Naive thymus-derived CD4-positive, alpha-beta T cell (primary cell): Measurements from ENCODE around the gene PDE9A. TPM values are rescaled to one million over a fixed set of nuclear protein-coding genes. Genes with fewer than 3 reads are reported as not detected.

Experiments
- ATAC-seq: fragments of 150-1000 bp; cut with Tn5 transposase; 2 replicates; pipeline ENCODE4 v1.10.0; 2021; ENCODE audit warnings: mild to moderate bottlenecking, moderate library complexity
- CTCF ChIA-PET: fragments of 350-600 bp; sonication (Branson Sonifier 250); formaldehyde crosslinking; loops from one replicate; lab custom pipeline; 2021; ENCODE audit warnings: antibody characterized with exemption; lab: Charles Lee
- POLR2A ChIA-PET: fragments of 350-600 bp; sonication (Branson Sonifier 250); formaldehyde crosslinking; loops from one replicate; lab custom pipeline; 2021; ENCODE audit warnings: antibody characterized with exemption, inconsistent platforms; lab: Charles Lee
- DNase-seq, 9 donors: peaks; one replicate each; pipeline versions ENCODE4 v3.0.0 to v3.0.0-alpha.2; 2020 to 2022; ENCODE audit warnings: mixed read lengths in 1 of 9
- H3K27ac ChIP-seq: one replicate; pipeline ENCODE4 v1.7.0; 2013; ENCODE audit warnings: mild to moderate bottlenecking, low read depth, low read length, moderate library complexity
- H3K27me3 ChIP-seq, 2 donors: one replicate each; pipeline ENCODE4 v1.7.0; 2013; ENCODE audit warnings: low read length in 2 of 2, mild to moderate bottlenecking in 2 of 2, moderate library complexity in 2 of 2; ENCODE audit not compliant: control insufficient read depth in 2 of 2, insufficient read depth in 2 of 2
- H3K36me3 ChIP-seq, 3 experiments: 1 replicate in 2 of 3; 2 replicates in 1 of 3; pipeline ENCODE4 v1.7.0; 2013; ENCODE audit warnings: low read length in 3 of 3, mild to moderate bottlenecking in 3 of 3, moderate library complexity in 1 of 3; ENCODE audit not compliant: insufficient read depth in 3 of 3, control insufficient read depth in 2 of 3
- H3K4me1 ChIP-seq, 2 donors: one replicate each; pipeline ENCODE4 v1.7.0; 2013; ENCODE audit warnings: low read length in 2 of 2, mild to moderate bottlenecking in 2 of 2, moderate library complexity in 1 of 2; ENCODE audit not compliant: control insufficient read depth in 2 of 2, insufficient read depth in 2 of 2
- H3K4me3 ChIP-seq: 2 replicates; pipeline ENCODE4 v1.7.0; 2013; ENCODE audit warnings: mild to moderate bottlenecking, low read length
- H3K9me3 ChIP-seq, 3 experiments: 1 replicate in 2 of 3; 2 replicates in 1 of 3; pipeline ENCODE4 v1.7.0; 2013; ENCODE audit warnings: low read length in 3 of 3; ENCODE audit not compliant: control insufficient read depth in 2 of 3
- H3K27ac Mint-ChIP-seq, 9 donors: one replicate each; pipeline ENCODE4 v1.8.0; 2020 to 2022; ENCODE audit warnings: mixed read lengths in 9 of 9, mild to moderate bottlenecking in 8 of 9, moderate library complexity in 5 of 9, inconsistent platforms in 2 of 9
- H3K27me3 Mint-ChIP-seq, 5 donors: one replicate each; pipeline ENCODE4 v1.8.0; 2021 to 2022; ENCODE audit warnings: mixed read lengths in 5 of 5, mild to moderate bottlenecking in 1 of 5
- H3K36me3 Mint-ChIP-seq, 5 donors: one replicate each; pipeline ENCODE4 v1.8.0; 2020 to 2022; ENCODE audit warnings: mixed read lengths in 5 of 5, mild to moderate bottlenecking in 3 of 5, inconsistent platforms in 1 of 5
- H3K4me1 Mint-ChIP-seq, 7 donors: one replicate each; pipeline ENCODE4 v1.8.0; 2020 to 2022; ENCODE audit warnings: mixed read lengths in 7 of 7, mild to moderate bottlenecking in 3 of 7, inconsistent platforms in 1 of 7
- H3K4me3 Mint-ChIP-seq, 10 donors: one replicate each; pipeline ENCODE4 v1.8.0; 2020 to 2022; ENCODE audit warnings: mild to moderate bottlenecking in 10 of 10, mixed read lengths in 10 of 10, moderate library complexity in 6 of 10, inconsistent platforms in 2 of 10
- H3K9me3 Mint-ChIP-seq, 11 donors: one replicate each; pipeline ENCODE4 v1.8.0; 2020 to 2022; ENCODE audit warnings: mixed read lengths in 11 of 11, mild to moderate bottlenecking in 4 of 11, inconsistent platforms in 1 of 11, moderate library complexity in 1 of 11
- intact Hi-C, 2 donors: fragments of 100-400 bp; cut with micrococcal nuclease; formaldehyde crosslinking; loops; one replicate each; pipeline ENCODE4 v1.15.1; 2023
- polyA plus RNA-seq, 2 donors: library from polyadenylated mRNA; unstranded; fragments of 300-500 nt; fragmentation: Illumina TruSeq; gene quantifications; one replicate each; pipeline ENCODE4 v1.2.3, GENCODE V29; 2021
- total RNA-seq, 6 experiments: library from RNA in 5 of 6; stranded (reverse) in 5 of 6; gene quantifications; 1 replicate in 5 of 6; 2 replicates in 1 of 6; pipeline ENCODE4 v1.2.3 and lab custom pipeline; 2021 to 2026

Gene PDE9A
- total and polyA plus RNA-seq, 7 experiments from 2014 or later = 5.9 to 18.4 (median 14.7) TPM

DNA sequence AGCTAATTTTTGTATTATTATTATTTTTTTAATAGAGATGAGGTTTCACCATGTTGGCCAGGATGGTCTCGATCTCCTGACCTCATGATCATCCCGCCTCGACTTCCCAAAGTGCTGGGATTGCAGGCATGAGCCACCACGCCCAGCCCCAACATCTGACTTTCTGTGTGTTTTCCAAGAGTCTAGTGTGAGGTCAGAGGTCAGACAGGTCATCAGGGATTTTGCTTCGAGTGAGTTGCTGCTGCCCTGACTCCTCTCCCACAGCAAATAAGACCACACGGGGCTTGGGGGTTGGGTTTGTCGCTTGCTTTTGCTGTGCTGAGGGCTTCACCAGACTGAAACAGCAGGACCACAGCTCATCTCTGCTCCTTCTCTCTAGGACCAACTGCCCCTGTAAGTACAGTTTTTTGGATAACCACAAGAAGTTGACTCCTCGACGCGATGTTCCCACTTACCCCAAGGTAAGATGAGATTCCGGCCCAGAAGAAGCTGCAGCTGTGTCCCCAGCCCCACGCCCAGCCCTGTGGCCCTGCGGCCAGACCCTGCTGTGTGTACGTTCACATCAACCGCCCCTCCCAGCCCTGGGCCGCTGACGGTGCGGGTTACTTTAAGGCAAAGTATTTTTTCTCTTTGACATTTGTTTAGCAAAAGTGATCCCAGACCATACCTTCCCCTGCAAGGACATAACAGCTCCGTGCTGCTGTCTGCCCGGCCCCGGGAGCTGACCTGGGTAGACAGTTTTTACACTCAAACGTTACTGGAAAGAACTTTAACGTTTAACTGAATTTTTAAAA is 97.5 kb downstream of the PDE9A start:
- H3K27me3 Mint-ChIP-seq = no peaks in the 10 kb centered on the region
- ChIA-PET CTCF (no interaction called here), POLR2A (interaction anchor here (0.6 kb wide), 1 partner anchor 972 kb away, joined by 3 read pairs; no protein-coding TSS in a partner anchor)
- H3K27me3 ChIP-seq = no peaks in the 10 kb centered on the region
- ATAC-seq = no peak
- H3K9me3 Mint-ChIP-seq = no peaks in the 10 kb centered on the region
- H3K9me3 ChIP-seq = no peaks in the 10 kb centered on the region
- peaks cover 17 to 31% (median 29%) of the 10 kb centered on the region in 7 donors for H3K4me1 Mint-ChIP-seq
- intact Hi-C loops = no loop called here
- no peak overlapping the region for H3K27ac ChIP-seq
- no peak for DNase-seq
- H3K4me1 ChIP-seq = peaks cover 19 to 22% of the 10 kb centered on the region in 2 donors
- H3K36me3 ChIP-seq = peaks cover 0 to 17% (median 0%) of the 10 kb centered on the region in 3 experiments
- no peak overlapping the region for H3K4me3 ChIP-seq
- H3K36me3 Mint-ChIP-seq = peaks cover 0 to 30% (median 9%) of the 10 kb centered on the region in 5 donors
- H3K4me3 Mint-ChIP-seq = no peak overlapping the region
- peak overlapping the region in 2 of 9 donors; percentile 28 to 76 for H3K27ac Mint-ChIP-seq

GRCh38 chr21:42751866-42752265 is 98.4 kb downstream of the PDE9A start:
- Mint-ChIP-seq H3K4me3 (no peak overlapping the region), H3K4me1 (peaks cover 7 to 21% (median 19%) of the 10 kb centered on the region in 7 donors), H3K9me3 (no peaks in the 10 kb centered on the region), H3K27me3 (no peaks in the 10 kb centered on the region), H3K36me3 (peaks cover 0 to 32% (median 9%) of the 10 kb centered on the region in 5 donors), H3K27ac (no peak overlapping the region)
- H3K4me1 ChIP-seq = peaks cover 11 to 13% of the 10 kb centered on the region in 2 donors
- POLR2A ChIA-PET = no interaction called here
- intact Hi-C loops = no loop called here
- CTCF ChIA-PET = no interaction called here
- H3K27ac ChIP-seq = no peak overlapping the region
- no peak overlapping the region for H3K4me3 ChIP-seq
- H3K9me3 ChIP-seq = no peaks in the 10 kb centered on the region
- DNase-seq (no peak), ATAC-seq (no peak)
- H3K36me3 ChIP-seq = peaks cover 0 to 19% (median 0%) of the 10 kb centered on the region in 3 experiments
- no peaks in the 10 kb centered on the region for H3K27me3 ChIP-seq

- no peaks in the 10 kb centered on the region for H3K27me3 Mint-ChIP-seq
- Histone ChIP-seq H3K4me3 (no peak overlapping the region), H3K4me1 (no peaks in the 10 kb centered on the region), H3K9me3 (no peaks in the 10 kb centered on the region), H3K36me3 (peaks cover 0 to 21% (median 0%) of the 10 kb centered on the region in 3 experiments), H3K27ac (no peak overlapping the region), H3K27me3 (no peaks in the 10 kb centered on the region)
- ATAC-seq (no peak), DNase-seq (no peak)
- ChIA-PET CTCF (no interaction called here), POLR2A (no interaction called here)
- H3K4me3 Mint-ChIP-seq = no peak overlapping the region
- H3K9me3 Mint-ChIP-seq = no peaks in the 10 kb centered on the region
- peaks cover 0 to 6% (median 2%) of the 10 kb centered on the region in 7 donors for H3K4me1 Mint-ChIP-seq
- no peak overlapping the region for H3K27ac Mint-ChIP-seq
- H3K36me3 Mint-ChIP-seq = peaks cover 0 to 40% (median 15%) of the 10 kb centered on the region in 5 donors
- intact Hi-C loops = no loop called here
Measured at GRCh38 chr21:42753804-42754203, 100.4 kb downstream of the PDE9A start.

DNA sequence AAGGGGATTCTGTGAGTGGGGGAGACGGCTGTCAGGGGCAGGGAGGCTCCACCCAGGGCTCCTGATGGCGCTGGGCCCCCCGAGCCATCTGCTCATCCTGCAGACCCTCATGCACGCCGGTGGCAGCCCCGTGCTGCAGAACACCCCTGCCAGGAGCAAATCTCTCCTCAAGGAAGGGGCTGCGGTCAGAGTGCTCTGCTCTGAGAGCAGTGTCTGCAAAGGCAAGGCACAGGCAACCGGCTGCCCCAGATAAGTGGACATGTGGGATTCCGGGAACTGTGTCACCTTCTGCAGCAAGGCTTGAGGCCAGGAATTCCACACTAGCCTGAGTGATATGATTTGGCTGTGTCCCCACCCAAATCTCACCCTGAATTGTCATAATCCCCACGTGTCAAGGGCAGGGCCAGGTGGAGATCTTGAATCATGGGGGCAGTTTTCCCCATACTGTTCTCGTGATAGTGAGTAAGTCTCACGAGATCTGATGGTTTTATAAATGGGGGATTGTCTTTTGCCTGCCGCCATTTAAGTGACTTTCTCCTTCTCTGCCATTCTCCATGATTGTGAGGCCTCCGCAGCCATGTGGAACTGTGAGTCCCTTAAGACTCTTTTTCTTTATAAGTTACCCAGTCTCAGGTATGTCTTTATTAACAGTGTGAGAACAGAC is 101.0 kb downstream of the PDE9A start:
- no peak for DNase-seq
- no peaks in the 10 kb centered on the region for H3K9me3 ChIP-seq
- ChIA-PET POLR2A (no interaction called here), CTCF (no interaction called here)
- H3K27ac ChIP-seq = no peak overlapping the region
- Mint-ChIP-seq H3K27me3 (no peaks in the 10 kb centered on the region), H3K27ac (no peak overlapping the region), H3K36me3 (peaks cover 0 to 44% (median 14%) of the 10 kb centered on the region in 5 donors), H3K4me3 (no peak overlapping the region), H3K4me1 (peaks cover 0 to 3% (median 0%) of the 10 kb centered on the region in 7 donors), H3K9me3 (no peaks in the 10 kb centered on the region)
- intact Hi-C loops = no loop called here
- no peak overlapping the region for H3K4me3 ChIP-seq
- H3K27me3 ChIP-seq = no peaks in the 10 kb centered on the region
- ATAC-seq = no peak
- H3K36me3 ChIP-seq = peaks cover 0 to 27% (median 0%) of the 10 kb centered on the region in 3 experiments
- H3K4me1 ChIP-seq = no peaks in the 10 kb centered on the region

- peaks cover 0 to 47% (median 14%) of the 10 kb centered on the region in 5 donors for H3K36me3 Mint-ChIP-seq
- Histone ChIP-seq H3K36me3 (peaks cover 0 to 27% (median 0%) of the 10 kb centered on the region in 3 experiments), H3K4me3 (no peak overlapping the region), H3K27me3 (no peaks in the 10 kb centered on the region), H3K9me3 (no peaks in the 10 kb centered on the region), H3K27ac (no peak overlapping the region), H3K4me1 (no peaks in the 10 kb centered on the region)
- H3K9me3 Mint-ChIP-seq = no peaks in the 10 kb centered on the region
- intact Hi-C loops = no loop called here
- POLR2A ChIA-PET = no interaction called here
- peaks cover 0 to 6% (median 0%) of the 10 kb centered on the region in 7 donors for H3K4me1 Mint-ChIP-seq
- H3K4me3 Mint-ChIP-seq = no peak overlapping the region
- DNase-seq = no peak
- no peaks in the 10 kb centered on the region for H3K27me3 Mint-ChIP-seq
- CTCF ChIA-PET = no interaction called here
- H3K27ac Mint-ChIP-seq = peak overlapping the region in 1 of 9 donors; percentile 28
- ATAC-seq = no peak
Measured at GRCh38 chr21:42755031-42755665, 101.7 kb downstream of the PDE9A start.

DNA sequence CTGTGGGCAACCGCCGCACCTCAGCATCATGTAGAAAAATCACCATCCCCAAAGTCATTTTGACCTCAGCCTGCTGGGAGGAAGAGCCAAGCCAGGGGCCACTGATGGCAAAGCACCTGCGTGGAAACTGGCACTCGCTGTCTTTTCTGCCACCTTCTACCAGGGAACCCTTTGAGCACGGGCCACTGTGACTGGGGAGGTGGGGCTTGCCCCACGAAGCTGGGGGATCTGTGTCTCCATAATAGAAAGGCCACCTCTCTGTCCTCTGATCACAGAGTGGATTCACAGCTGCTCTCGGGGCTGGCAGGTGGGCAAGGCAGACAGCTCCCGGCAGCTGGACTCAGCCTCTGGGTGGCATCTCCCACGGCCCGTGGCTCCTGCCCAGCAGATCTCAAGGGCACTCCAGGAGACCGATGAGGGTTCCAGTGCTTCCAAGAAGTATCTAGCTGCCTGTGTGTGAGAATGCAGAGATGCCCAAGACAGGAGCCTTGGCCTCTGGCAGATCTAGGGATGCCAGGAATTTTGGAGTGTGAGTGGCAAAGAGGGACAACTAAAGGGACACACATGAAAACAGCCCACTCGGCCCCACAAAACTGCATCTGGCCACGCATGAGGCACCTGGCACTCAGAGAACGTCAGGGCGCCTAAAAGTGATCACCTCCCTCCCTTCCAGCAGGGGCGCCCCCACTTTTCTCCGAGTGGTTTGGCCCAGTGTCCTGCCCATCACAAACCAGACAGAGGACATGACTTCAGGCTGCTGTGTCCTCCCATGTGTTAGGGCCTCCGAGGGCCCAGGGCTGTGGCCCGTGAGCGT is 102.6 kb downstream of the PDE9A start:
- H3K4me3 ChIP-seq = no peak overlapping the region
- no peaks in the 10 kb centered on the region for H3K4me1 ChIP-seq
- CTCF ChIA-PET = interaction anchor here (1.2 kb wide), 1 partner anchor 102 kb away, joined by 3 read pairs; the partner anchor contains the start of gene PDE9A
- H3K27me3 ChIP-seq = no peaks in the 10 kb centered on the region
- Mint-ChIP-seq H3K27ac (peak overlapping the region in 1 of 9 donors; percentile 5), H3K4me3 (no peak overlapping the region), H3K27me3 (no peaks in the 10 kb centered on the region), H3K36me3 (peaks cover 0 to 47% (median 14%) of the 10 kb centered on the region in 5 donors), H3K9me3 (no peaks in the 10 kb centered on the region), H3K4me1 (peaks cover 0 to 6% (median 0%) of the 10 kb centered on the region in 7 donors)
- DNase-seq (no peak), ATAC-seq (no peak)
- H3K36me3 ChIP-seq = peaks cover 0 to 27% (median 0%) of the 10 kb centered on the region in 3 experiments
- no peaks in the 10 kb centered on the region for H3K9me3 ChIP-seq
- intact Hi-C loops = no loop called here
- no peak overlapping the region for H3K27ac ChIP-seq
- POLR2A ChIA-PET = no interaction called here
